B cell (primary cell): Measurements from ENCODE around the gene EIF3B.

Experiments used
- CTCF ChIP-seq: fragments of 200-600 bp; IDR thresholded peaks from one replicate; pipeline ENCODE4 v1.8.0; 2022; ENCODE audit warnings: antibody characterized with exemption, mild to moderate bottlenecking
- EZH2 ChIP-seq: IDR thresholded peaks from 2 replicates; pipeline ENCODE4 v1.6.1; 2012; ENCODE audit warnings: borderline replicate concordance, low read depth, mild to moderate bottlenecking, moderate library complexity, low read length; ENCODE audit not compliant: insufficient read depth, poor library complexity, severe bottlenecking

- TF ChIP-seq CTCF (no peak), EZH2 (no peak)
Measured at GRCh38 chr7:2314209-2314955, 40.2 kb upstream of the EIF3B start, which contains the start of gene SNX8.
